ENCODE measurements around the gene HLA-DOB.

The HLA-DOB gene
- total RNA-seq: 0 to 2.3 (median 0.74) reads per million in 18 experiments

DNA sequence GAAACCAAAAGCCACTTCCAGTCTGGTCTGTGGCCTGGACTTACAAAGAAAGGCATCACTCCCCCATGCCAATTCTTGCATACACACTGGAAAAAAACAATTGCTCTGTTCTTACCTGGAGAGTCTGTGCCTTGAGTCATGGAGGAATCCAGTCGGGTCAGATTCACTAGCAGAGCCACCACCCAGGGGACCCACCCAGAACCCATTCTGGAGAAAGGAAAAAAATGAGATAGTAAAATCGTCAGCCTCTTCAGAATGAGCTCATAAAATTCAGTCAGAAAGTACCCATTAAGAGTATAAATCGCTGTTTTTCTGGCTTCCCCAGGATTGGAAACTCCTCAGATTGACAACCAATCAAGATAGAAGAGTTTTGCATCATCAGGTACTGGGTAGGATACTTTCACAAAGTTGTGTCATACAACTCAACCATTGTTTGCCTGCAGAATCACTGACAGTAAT lies at the start of gene HLA-DOB:
Gene HLA-DOB, minus strand, starts transcription at position 257 of the 459 bp plus-strand sequence. Its CDS starts 51 bp downstream, at position 206.
- DNase-seq: peak in 1 of 2 donors; percentile 62

DNA sequence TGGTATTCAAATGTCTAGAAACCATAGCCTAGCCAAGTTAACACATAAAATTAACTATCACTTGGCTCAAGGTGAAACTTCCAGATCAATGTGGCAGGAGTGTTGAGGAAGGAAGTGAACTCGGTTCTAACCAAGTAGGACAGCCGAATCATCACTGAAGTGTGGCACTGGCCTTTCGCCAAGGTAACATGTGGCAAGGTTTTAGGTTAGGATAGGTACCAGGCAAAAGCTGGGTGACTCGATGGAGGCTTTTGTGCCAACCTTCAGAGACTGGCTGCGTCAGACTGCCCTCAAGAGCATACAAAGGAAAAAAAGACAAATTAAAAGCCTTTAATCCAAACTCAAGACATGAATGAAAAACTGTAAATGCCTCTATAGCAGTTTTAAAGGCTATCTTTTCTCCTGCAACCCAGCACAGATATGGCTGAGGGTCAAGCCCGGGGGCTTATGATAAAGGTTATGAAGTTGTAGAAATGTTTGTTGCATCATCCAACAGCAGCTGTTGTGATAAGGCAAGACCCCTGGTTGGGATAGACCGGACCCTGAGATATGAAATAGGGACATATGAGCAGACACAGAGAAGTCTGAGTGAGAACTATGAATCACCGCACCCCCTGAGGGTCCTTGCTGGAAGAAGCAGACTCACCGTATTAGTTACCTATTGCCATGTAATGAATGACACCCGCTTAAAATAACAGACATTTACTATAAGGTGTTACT lies 49.1 kb upstream of the HLA-DOB start:
- DNase-seq: no peak

DNA sequence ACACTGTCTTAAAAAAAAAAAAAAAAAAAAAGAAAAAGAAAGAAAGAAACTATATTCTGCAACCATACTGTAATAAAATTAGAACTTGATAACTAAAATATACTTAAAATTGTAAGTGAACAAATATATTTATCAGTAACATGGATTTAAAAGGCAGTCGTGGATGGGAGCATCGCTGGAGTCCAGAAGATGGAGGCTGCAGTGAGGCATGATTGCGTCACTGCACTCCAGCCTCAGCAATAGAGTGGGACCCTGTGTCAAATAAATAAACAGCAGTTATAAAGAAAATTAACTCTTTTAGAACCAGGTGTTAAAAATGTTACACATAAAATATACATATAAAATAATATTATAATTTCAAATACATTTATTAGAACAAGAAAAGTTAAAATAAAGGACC lies 45.9 kb upstream of the HLA-DOB start:
- DNase-seq: no peak

DNA sequence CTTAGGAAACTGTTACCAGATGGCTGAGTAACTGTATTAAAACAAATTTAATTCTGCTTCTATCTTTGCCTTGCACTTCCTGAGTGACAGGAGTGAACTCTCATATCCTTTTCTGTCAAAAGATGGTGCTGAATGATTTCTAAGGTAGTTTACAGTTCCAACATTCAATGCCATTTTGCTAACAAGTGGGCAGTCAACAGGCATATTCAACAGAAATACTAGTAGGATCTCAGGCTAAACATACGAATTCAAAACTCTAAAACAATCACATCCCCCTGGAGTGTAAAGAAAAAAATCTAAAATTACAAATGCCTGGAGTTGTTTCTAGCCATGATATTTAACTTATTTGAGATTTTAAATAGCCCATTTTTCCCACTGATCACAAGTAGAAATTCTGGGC lies 43.9 kb upstream of the HLA-DOB start:
- no peak for DNase-seq

DNA sequence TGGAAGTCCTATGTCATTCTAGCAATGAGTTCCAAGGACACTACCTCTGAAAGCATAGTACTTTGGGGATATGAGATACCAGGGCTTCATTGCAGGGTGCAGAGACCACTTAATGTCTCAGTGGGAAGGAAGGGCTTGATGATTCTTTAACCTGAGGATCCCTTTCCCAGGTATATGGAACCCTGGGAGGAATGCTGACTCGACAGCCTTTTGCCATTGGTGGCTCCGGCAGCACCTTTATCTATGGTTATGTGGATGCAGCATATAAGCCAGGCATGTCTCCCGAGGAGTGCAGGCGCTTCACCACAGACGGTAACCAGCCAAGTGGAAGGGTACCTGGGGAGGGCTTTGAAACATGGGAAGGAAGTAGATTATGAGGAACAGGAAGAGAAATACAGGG lies 41.4 kb upstream of the HLA-DOB start:
- no peak for DNase-seq

DNA sequence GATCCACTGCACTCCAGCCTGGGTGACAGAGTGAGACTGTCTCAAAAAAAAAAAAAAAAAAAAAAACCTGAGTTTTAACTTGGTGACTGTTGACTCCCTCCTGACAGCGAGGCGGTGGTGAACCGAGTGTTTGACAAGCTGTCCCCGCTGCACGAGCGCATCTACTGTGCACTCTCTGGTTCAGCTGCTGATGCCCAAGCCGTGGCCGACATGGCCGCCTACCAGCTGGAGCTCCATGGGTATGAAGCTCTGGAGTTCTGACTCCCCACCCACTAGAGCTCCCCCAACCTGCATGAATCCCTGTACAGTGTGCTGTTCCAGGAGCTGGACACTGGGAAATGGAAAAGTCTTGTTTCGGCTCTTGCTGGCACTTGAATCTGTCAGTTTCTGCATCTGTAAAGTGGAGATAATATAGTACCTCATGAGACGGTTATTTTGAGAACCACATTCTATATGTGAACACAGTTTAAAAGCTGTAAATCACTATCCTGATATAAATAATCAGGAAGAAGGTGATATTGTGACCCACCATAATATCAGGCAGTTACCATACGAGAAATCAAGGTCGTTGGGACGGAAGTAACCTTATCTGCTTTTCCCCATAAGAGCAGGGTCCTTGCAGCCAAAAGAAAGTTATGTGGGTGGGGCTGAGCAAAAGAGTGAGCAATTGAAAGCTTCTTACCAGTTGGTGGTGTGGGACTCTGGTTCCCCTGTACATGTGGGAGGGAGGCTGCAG lies 40.5 kb upstream of the HLA-DOB start:
- no peak for DNase-seq

DNA sequence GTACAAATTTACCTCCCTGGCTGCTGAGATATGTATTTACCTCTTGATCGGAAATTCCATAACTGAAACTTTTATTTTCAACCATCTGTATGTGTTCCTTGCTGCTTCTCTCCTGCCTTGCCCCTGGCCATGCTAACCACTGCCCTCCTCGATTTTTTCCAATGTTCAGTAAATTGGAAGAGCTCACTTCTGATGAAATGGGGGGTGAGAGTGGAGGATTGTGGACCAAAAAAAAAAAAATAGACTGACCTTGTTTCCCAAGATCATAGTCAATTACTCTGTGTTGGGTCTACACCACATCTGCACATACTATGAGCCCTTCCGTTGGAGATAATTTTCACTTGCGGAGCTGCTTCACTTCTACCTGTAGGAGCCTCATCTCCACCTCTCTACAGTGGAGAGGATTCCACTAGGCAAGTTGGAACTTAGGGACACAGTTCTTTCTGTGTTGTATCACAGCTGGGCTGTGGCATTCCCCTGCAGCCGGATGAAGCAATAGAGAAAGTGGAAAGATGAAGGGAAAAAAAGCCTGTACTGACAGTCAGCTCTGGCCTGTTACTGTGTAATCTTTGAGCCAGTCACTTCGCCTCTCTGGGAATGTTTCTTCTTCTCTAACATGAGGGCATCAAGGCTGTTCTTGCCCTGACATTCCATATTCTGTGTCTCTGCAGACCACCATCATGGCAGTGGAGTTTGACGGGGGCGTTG lies 38.8 kb upstream of the HLA-DOB start:
- no peak for DNase-seq

DNA sequence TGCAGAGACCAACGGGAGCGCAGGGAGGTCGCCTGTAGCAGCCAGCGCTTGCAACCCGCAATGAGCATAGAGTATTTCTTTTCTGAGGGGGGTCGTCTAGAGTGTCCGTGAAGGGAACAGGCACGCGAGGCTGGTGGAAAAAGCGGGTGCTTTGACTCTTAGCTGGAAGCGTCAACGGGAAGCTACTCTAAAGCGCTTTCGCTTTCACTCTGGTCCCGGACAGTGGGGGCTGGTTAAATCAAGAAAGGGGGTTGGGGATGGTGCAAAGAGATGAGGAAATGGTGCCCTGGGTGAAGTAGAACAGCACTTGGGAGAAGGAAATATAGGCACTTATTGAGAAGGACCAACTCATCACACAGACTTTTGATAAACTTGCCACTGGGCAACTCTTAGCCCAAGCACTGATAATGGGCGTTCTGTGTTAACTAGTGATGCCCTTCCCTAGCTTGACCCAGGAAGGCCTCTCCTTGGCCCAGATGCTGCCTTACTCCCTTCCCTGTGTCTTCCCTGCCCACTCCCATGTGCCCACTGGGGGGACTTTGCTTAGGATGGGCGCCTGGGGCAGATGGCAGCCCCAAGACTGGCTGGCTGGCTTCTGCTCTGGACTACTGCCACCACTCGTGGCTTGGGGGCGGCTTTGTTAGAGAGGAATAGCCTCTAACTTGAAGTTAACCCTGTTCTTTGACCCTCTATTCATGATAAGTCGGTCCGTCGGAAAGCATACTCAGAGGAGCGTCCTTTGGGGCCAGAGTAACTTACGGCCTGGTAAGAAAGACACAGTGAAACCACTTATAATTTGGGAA lies 37.8 kb upstream of the HLA-DOB start:
- peak; percentile 43 to 48 for DNase-seq

DNA sequence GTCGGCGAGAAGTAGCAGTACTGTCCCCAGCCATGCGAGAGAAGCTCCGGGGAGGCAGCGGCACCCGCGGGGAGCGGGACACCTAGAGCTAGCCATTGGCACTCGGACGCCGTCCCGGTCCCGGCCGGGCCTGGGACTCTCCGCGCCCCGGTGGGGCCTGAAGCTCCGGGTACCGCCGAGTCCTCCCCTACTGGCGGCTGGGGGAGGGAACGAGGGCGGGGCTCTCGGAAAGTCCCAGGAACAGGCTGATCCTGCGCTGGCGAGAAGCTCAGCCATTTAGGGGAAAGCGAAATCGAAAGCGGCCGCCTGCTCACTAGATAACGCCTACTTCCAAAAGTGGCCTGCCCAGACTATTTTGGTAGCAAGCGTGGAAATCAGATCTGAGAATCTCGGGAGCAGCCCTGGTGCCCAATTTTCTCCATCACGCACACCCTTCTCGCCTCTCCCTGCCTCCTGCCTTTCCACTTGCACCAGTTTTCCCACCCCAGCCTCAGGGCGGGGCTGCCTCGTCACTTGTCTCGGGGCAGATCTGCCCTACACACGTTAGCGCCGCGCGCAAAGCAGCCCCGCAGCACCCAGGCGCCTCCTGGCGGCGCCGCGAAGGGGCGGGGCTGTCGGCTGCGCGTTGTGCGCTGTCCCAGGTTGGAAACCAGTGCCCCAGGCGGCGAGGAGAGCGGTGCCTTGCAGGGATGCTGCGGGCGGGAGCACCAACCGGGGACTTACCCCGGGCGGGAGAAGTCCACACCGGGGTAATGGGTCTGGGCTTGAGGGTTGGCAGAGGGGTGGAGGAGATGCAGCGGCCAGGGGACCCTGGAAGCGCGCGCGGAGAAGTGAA lies 37.0 kb upstream of the HLA-DOB start, which contains the start of the genes PSMB9 and TAP1:
Gene PSMB9, plus strand, starts transcription at position 652 of the 835 bp plus-strand sequence. Its CDS starts 38 bp downstream, at position 690.
Gene TAP1, minus strand, starts transcription at position 164 of the 835 bp plus-strand sequence. Its CDS starts 68 bp downstream, at position 96.
- peak; percentile 94 to 97 for DNase-seq

DNA sequence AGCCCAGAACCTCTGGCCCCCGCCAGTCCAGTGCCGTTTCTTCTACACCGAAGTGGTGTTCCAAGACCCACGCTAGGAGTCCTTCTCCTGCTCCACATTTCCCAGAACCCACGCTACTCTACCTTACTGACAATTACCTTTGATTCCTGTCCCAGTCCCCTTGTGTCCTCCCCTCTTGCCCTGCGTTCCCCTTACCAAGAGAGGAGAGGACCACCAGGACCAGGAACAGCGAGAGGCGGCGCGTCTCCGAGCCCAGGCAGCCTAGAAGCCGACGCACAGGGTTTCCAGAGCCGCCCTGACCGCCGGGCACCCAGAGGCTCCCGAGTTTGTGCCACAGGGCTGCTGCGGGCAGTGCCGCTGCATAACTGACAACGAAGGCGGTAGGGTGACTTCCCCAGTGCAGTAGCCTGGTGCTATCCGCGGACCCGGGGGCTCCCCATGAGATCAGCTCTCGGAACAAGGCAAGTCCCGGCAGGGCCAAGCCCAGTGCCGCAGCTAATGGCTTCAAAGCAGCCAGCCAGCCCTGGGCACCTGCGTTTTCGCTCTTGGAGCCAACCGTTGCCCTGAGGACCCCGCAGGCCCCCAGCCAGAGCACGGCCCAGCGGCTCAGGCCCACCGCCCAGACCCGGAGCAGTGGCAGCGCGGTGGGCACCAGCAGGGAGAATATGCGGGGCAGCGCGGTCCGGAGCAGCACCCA lies 36.2 kb upstream of the HLA-DOB start:
- DNase-seq: peak; percentile 46 to 75

DNA sequence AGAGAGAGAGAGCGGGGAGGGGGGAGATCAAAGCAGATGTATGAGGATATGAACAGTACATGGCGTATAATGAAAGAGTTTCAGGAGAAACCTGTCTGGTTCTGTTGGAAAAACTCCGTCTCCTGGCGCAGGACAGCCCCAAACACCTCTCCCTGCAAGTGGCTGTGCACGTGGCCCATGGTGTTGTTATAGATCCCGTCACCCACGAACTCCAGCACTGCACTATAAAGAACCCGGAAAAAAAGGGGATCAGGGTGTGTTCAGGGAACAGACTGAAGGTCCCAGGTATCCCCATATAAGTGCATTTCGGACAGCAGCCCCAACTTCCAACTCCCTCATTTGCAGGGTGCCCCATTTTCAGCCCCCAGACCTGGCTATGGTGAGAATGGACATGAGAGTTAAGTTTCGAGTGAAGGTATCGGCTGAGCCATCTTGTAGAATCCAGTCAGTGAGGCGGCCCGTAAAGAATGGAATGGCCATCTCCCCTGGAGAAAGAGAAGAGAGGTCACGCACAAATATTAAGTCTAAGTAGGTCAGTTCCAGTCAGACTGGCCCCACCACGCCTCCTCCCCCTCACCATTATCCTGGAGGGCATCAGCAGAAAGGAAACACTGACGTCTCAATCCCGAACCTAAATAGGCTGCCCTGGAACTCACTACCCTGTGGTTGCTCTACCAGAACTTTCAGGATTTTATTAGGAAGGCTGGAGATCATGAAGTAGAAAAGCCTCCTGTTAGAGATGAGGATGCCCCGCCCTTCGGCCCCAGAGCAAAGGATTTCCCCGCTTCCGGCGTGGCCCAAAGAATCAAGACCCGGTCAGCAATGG lies 35.4 kb upstream of the HLA-DOB start:
- DNase-seq: no peak

DNA sequence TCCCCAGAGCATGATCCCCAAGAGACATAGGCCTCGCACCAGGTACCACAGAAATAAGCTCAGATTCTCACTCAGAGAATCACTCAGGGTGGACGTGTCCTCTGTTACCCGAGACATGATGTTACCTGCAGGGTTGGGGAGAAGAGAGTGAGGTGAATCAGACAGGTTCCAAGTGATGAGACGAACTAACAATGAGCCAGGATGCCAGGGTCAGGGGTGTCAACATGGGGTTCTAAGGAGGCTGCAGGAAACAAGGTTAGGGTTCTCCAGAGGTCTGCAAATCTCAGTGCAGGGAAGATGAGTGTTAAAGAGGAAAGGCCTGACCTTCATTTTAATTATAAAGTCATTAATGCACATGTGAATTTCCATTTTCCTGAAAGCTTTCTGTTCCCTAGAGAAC lies 34.2 kb upstream of the HLA-DOB start:
- no peak for DNase-seq

DNA sequence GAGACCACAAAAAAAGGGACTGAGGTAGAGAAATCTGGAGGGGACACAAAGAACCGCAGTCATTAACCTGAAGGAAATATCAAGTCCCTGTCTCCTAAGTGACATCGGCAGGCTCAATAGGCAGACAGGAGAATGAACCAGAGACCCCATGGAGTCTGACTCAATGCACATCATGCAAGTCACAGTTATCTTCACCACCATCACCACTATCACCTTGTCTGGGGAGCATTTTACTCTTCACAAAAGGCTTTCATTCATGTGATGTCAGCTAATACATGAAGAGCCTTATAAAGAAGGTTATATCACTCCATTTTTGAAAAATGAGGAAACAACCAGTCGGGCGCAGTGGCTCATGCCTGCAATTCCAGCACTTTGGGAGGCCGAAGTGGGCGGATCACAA lies 32.3 kb upstream of the HLA-DOB start:
- no peak for DNase-seq

DNA sequence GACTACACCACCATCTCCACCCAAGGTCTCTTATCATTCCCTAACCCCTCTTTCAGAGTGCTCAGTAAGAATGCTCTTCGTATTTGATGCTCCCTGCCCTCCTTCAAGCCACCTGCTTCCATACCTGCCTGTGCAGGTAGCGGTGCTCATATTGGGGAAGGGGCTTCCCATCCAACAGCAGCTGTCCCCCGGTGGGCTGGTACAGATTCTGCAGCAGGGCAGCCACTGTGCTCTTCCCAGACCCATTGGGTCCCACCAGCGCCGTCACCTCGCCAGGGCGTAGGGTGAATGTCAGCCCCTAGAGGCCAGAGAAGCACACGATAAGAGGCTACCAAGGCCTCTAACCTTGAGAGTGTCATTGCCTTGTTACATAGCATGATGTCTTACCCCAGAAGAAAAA lies 31.0 kb upstream of the HLA-DOB start:
- no peak for DNase-seq

DNA sequence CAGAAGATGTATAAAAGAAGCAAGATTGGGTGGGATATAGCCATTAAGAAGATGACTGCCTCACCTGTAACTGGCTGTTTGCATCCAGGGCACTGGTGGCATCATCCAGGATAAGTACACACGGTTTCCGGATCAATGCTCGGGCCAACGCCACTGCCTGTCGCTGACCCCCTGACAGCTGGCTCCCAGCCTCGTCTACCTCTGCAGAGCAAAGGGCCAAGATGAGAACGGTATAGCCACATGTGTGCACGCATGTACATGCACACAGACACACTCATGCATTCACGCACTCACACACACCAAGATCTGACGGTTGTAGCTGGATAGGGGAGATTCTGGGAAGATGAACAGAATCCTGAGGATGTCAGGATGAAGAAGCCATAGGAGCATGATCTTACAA lies 30.2 kb upstream of the HLA-DOB start:
- no peak for DNase-seq

DNA sequence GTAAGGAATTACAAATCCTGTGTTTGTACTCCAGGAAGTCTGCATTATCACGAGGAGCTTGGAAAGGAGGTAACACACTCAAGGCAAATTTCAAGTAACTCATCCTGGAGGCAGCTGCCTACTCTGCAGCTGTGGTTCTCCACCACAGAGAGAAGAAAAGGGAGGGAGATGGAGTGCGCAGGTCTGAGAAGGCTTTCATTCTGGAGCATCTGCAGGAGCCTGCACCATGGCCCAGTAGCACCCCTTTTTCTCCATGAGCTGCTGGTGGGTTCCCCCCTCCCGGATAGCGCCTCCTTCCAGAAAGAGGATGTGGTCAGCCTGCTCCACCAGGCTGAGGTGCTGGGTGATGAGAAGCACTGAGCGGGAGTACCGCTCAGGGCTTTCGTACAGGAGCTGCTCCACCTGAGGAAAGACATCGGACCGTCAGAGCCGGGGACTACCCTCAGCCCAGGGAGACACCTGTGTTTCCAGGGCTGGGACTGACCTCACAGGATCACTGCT lies 28.6 kb upstream of the HLA-DOB start:
- peak; percentile 43 to 47 for DNase-seq

DNA sequence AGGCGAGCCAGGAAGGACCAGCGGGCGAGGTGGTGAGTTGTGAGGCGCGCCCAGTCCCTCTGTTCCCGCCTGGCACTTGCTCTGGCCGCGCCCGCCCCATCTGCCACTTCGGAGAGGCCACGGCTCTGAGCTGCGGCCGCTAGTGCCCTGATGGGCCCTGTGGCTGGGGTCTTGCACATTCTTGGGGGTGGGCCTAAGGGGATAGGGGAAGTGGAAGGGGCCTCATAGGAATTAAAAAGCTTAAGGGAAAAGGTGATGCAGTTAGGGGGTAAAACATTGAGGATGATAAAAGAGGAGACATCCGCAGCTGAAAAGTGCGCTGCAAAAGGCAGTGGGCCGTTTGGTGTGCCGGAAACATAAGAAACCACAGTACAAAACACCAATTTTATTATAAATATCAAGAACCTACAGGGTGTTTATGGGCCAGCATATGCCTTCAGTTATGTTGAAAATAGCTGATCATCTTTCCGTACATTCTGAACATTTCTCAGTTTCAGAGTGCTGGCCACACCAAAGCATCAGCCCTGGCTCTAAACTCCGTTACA lies 28.1 kb upstream of the HLA-DOB start:
- no peak for DNase-seq

DNA sequence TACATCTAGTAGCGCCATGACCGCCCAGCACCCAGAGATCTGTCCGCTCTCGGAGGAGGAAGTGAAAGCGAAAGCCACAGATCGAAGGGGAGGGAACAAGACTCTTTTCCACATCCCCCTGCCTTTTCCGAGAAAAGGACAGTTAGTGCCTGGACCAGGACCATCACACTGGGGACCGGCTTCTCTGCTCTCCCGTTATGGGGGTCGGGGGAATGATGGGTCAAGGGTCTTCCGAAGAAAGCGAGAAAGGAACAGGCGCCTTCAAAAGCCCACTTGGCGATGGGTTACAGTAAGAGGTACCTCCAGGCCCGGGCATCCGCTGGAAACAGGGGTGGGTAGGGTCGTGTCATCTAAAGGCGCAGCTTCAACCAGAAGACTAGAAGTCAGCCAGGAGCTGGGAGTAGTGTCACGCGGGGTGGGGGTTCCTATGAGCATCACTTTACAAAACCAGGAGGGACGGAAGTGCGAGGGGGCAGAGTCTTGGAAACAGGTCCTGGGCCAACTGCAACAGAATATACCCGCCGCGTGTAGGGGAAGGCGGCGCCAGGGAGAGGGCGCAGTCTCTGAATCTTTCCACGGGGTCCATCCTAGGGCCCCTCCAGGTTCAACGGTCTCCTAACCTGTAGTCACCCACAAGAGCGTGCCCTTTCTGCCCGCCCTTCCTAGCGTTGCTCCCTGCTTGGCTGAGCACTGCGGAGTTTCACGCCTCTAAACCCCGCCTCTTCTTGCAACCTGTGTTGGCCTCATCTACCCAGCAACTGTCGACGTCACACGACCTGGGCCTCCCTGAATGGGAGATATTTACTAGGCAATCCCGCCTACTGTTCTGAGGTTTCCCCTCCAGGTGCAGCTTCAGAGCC lies 27.4 kb upstream of the HLA-DOB start, which contains the start of gene PSMB8:
Gene PSMB8, minus strand, starts transcription at position 69 of the 860 bp plus-strand sequence. Its CDS starts 51 bp downstream, at position 18.
- peak; percentile 95 to 97 for DNase-seq
